ENCODE data around the gene ALK. TPM values are rescaled to one million over a fixed set of nuclear protein-coding genes. Genes with fewer than 3 reads are reported as not detected.

Gene ALK
- total RNA-seq, 1 experiment from 2014 or later: 0.07 TPM

- no peak for TF ChIP-seq CTCF (IDR thresholded peaks at IDR 0.05; ENCODE audit: unreplicated experiment)
- no peaks in the 10 kb centered on the region for H3K9me3 Mint-ChIP-seq (ENCODE audit: unreplicated experiment)
- intact Hi-C loops (cut with micrococcal nuclease): no loop called here
- CTCF ChIA-PET: interaction anchor here (0.6 kb wide), 2 partner anchors 369 to 520 kb away, joined by 3 read pairs; no protein-coding TSS in a partner anchor
- no peaks in the 10 kb centered on the region for H3K4me1 Mint-ChIP-seq (ENCODE audit: insufficient read depth, unreplicated experiment)
- H3K27me3 Mint-ChIP-seq (ENCODE audit: insufficient read depth, unreplicated experiment): peaks cover 76% of the 10 kb centered on the region
- no peak for DNase-seq (ENCODE audit: unreplicated experiment)
- no peak overlapping the region for H3K27ac Mint-ChIP-seq (ENCODE audit: low read depth, unreplicated experiment)
- no peak overlapping the region for H3K4me3 Mint-ChIP-seq (ENCODE audit: unreplicated experiment)
- no peaks in the 10 kb centered on the region for H3K36me3 Mint-ChIP-seq (ENCODE audit: insufficient read depth, unreplicated experiment)
- no TSS peak for BruUV-seq (replicated peaks)
- POLR2A ChIA-PET: interaction anchor here (0.6 kb wide), 1 partner anchor 610 kb away, joined by 3 read pairs; no protein-coding TSS in a partner anchor
Observed at GRCh38 chr2:29900971-29901633, 20.3 kb downstream of the ALK start.

DNA sequence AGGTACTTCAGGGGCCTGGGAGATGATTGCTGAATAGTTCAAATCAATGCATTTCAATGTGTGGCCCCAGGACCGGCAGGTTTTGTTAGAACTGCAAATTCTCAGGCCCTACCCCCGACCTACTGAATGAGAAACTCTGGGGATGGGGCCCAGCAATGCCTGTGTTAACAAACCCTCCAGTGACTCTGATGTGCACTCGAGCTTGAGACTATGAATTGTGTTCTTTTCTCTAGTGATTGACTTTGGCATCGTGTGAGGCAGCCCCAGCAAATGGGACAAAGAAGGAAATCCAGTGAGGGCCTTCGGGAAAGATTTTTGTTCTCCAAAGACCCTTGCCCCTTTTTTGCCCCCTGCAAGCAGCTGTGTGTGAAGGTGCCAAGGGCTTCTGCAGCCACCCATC is 22.4 kb downstream of the ALK start:
- Mint-ChIP-seq H3K27me3 (ENCODE audit: insufficient read depth, unreplicated experiment) (peaks cover 97% of the 10 kb centered on the region), H3K27ac (ENCODE audit: low read depth, unreplicated experiment) (no peak overlapping the region), H3K4me1 (ENCODE audit: insufficient read depth, unreplicated experiment) (no peaks in the 10 kb centered on the region), H3K4me3 (ENCODE audit: unreplicated experiment) (no peak overlapping the region), H3K9me3 (ENCODE audit: unreplicated experiment) (no peaks in the 10 kb centered on the region), H3K36me3 (ENCODE audit: insufficient read depth, unreplicated experiment) (no peaks in the 10 kb centered on the region)
- no peak for DNase-seq (ENCODE audit: unreplicated experiment)
- no TSS peak for BruUV-seq (replicated peaks)
- ChIA-PET CTCF (no interaction called here), POLR2A (no interaction called here)
- intact Hi-C loops (cut with micrococcal nuclease): no loop called here
- no peak for TF ChIP-seq CTCF (IDR thresholded peaks at IDR 0.05; ENCODE audit: unreplicated experiment)

DNA sequence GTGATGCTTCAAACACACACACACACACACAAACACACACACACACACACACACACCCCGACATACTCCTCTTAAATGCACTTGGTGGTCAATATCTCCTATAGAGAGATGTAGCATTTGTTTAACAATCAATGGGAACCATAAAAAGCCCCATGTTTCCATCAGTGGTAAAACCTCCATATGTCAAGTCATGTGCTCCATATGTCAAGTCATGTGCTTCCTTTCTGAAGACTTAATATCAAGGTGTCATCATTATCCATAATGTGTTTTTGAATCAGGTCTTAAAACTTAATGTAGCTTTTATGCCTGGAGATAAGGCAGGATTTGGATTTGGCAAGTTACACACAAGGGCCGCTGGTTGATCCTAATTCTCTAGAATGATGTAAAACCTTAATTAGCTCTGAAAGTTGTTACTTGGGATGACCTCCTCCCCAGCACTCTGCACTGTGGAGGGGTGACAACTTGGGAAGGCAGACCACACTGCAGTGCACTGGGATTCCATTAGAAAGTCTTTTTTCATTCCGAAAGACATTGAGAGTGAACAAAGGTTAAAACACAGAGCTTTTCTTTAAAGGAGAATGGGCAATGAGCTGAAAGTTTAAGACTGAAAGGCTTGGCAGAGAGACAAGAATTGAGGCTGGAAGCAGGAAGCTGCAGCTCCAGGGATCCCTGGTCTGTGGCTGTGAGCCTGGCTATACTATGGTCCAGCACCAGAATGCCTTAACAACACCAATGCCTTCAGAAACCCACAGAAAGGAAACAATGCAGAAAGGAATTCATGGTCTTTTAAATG is 26.4 kb downstream of the ALK start:
- Mint-ChIP-seq H3K27me3 (ENCODE audit: insufficient read depth, unreplicated experiment) (peaks cover 91% of the 10 kb centered on the region), H3K9me3 (ENCODE audit: unreplicated experiment) (no peaks in the 10 kb centered on the region), H3K36me3 (ENCODE audit: insufficient read depth, unreplicated experiment) (no peaks in the 10 kb centered on the region), H3K4me3 (ENCODE audit: unreplicated experiment) (no peak overlapping the region), H3K27ac (ENCODE audit: low read depth, unreplicated experiment) (no peak overlapping the region), H3K4me1 (ENCODE audit: insufficient read depth, unreplicated experiment) (no peaks in the 10 kb centered on the region)
- no peak for TF ChIP-seq CTCF (IDR thresholded peaks at IDR 0.05; ENCODE audit: unreplicated experiment)
- ChIA-PET CTCF (interaction anchor here (0.6 kb wide), 1 partner anchor 968 kb away, joined by 4 read pairs; no protein-coding TSS in a partner anchor), POLR2A (interaction anchor here (0.6 kb wide), 2 partner anchors 290 to 587 kb away, joined by 3 read pairs; no protein-coding TSS in a partner anchor)
- BruUV-seq (replicated peaks): no TSS peak
- no peak for DNase-seq (ENCODE audit: unreplicated experiment)
- intact Hi-C loops (cut with micrococcal nuclease): no loop called here

DNA sequence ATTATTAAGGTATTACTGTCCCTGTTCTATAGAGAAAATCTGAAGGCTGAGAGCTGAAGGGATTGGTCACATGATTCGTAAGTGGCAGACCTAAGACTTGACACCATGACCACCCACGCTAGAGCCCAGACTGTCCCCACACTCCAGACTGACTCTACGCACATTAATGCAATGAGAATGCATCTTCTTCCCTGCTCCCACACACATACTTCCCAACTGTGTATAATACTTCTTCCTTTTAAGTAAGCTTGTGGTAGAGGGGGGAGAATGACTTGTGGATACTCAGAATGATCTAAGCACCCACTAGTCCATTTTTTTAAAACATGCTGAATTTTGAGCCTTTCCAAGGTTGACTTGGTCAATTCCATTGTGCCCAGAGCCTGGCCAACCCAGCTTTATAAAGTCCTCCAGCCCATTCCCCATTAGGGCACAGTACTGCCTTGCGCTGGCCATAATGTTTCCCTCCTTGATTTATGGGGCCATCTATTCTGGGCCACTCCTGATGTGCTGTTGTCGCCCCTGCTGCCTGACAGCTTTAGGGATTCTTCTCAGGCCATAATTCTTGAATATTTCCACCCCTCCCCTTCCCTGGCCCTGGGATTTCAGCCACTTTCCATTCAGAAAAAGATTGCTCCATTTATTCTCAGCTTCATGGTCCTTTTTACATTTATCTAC is 28.7 kb downstream of the ALK start:
- POLR2A ChIA-PET: interaction anchor here (0.9 to 1.2 kb wide), 2 partner anchors 12 to 421 kb away, joined by 3 to 4 read pairs; no protein-coding TSS in a partner anchor
- CTCF ChIA-PET: interaction anchor here (0.7 to 1.2 kb wide), 3 partner anchors 10 to 134 kb away, joined by 3 read pairs; no protein-coding TSS in a partner anchor
- no peak overlapping the region for H3K27ac Mint-ChIP-seq (ENCODE audit: low read depth, unreplicated experiment)
- no peaks in the 10 kb centered on the region for H3K36me3 Mint-ChIP-seq (ENCODE audit: insufficient read depth, unreplicated experiment)
- H3K9me3 Mint-ChIP-seq (ENCODE audit: unreplicated experiment): no peaks in the 10 kb centered on the region
- intact Hi-C loops (cut with micrococcal nuclease): no loop called here
- H3K27me3 Mint-ChIP-seq (ENCODE audit: insufficient read depth, unreplicated experiment): peaks cover 69% of the 10 kb centered on the region
- no peak for TF ChIP-seq CTCF (IDR thresholded peaks at IDR 0.05; ENCODE audit: unreplicated experiment)
- no peak overlapping the region for H3K4me3 Mint-ChIP-seq (ENCODE audit: unreplicated experiment)
- no peaks in the 10 kb centered on the region for H3K4me1 Mint-ChIP-seq (ENCODE audit: insufficient read depth, unreplicated experiment)
- DNase-seq (ENCODE audit: unreplicated experiment): no peak
- no TSS peak for BruUV-seq (replicated peaks)

Measured in MCF 10A (cell line).